ENCODE data around the gene PCYT2.
"Not testable (repeated sequence)": the region's sequence is repeated elsewhere in the genome, so short reads cannot be mapped to it uniquely, and the experiment has no call there.

PCYT2 gene

GRCh38 chr17:81918832-81919545 is 7.8 kb upstream of the PCYT2 start:
- DNase-seq (ENCODE audit: low spot score): no peak
- no peak for TF ChIP-seq CTCF (IDR thresholded peaks at IDR 0.05; ENCODE audit: extremely low read depth, missing control alignments)

GRCh38 chr17:81918333-81918669 is 7.1 kb upstream of the PCYT2 start:
- DNase-seq (ENCODE audit: low spot score): not testable (repeated sequence)

GRCh38 chr17:81917565-81918332 is 6.5 kb upstream of the PCYT2 start, which contains the start of gene SIRT7:
Gene SIRT7 (minus strand): TSS chr17:81918176. CDS start chr17:81918131, 45 bp downstream.
- peak; percentile 99 for DNase-seq (ENCODE audit: low spot score)
- no peak for TF ChIP-seq CTCF (IDR thresholded peaks at IDR 0.05; ENCODE audit: extremely low read depth, missing control alignments)

- DNase-seq (ENCODE audit: low spot score): no peak
- no peak for TF ChIP-seq CTCF (IDR thresholded peaks at IDR 0.05; ENCODE audit: extremely low read depth, missing control alignments)
Measured at GRCh38 chr17:81916234-81917001, 5.2 kb upstream of the PCYT2 start.

- no peak for DNase-seq (ENCODE audit: low spot score)
- TF ChIP-seq CTCF (IDR thresholded peaks at IDR 0.05; ENCODE audit: extremely low read depth, missing control alignments): no peak
Measured at GRCh38 chr17:81915331-81915730, 4.1 kb upstream of the PCYT2 start.

GRCh38 chr17:81914103-81914850 is 3.1 kb upstream of the PCYT2 start:
- no peak for DNase-seq (ENCODE audit: low spot score)
- TF ChIP-seq CTCF (IDR thresholded peaks at IDR 0.05; ENCODE audit: extremely low read depth, missing control alignments): no peak

- TF ChIP-seq CTCF (IDR thresholded peaks at IDR 0.05; ENCODE audit: extremely low read depth, missing control alignments): no peak
- no peak for DNase-seq (ENCODE audit: low spot score)
Measured at GRCh38 chr17:81913394-81914102, 2.3 kb upstream of the PCYT2 start.
